Dedifferentiated amniotic fluid mesenchymal stem cell (primary cell): ENCODE data around the gene MRPL24.

Experiments
- DNase-seq: peaks from one replicate; pipeline ENCODE4 v3.0.0-alpha.2; 2016; ENCODE audit errors: extremely low spot score

MRPL24 gene

DNA sequence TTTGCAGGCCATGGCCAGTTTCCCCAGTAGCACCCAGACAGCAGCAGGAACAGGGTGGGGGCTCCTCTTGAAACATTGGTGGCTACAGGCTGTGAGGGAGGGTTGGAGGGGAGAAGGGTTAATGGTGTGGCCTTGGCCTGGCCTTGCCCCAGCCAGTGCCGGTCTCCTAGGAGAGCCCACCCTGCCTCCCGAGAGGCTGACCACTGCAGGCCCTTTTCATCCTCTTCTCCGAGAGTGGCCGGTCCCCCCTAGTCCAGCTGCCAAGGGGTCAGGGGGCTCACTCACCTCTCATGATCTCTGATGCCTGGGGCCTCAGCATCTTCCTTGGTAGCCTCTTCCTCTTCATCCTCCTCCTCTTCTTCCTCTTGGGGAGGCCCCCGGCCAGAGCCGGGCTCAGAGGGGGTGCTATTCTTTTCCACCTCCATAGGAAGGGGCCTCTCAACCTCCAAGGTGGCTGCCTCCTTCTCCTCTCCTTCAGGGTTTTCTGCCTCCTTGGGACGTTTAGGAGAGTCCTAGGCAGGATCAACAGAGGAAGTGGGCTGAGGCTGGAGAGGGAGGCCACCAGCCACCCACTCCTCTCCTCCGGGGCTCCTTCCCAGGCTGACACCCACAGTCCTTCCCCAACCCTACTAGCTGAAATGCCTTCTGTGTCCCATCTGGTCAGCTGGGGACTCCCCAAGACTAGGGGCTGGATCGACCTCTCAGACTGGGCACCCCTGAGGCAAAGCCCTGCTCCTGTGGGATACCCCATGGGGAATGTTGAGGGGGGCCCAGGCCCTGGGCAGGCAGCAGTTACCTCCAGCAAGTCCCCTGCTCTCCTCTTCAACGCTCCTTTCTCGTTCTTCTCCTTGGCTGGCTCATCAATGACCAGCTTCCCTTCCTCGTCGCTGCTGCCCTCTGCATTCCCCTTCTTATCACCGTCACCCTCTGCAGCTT, 2.7 kb upstream of the MRPL24 start:
- no peak for DNase-seq

DNA sequence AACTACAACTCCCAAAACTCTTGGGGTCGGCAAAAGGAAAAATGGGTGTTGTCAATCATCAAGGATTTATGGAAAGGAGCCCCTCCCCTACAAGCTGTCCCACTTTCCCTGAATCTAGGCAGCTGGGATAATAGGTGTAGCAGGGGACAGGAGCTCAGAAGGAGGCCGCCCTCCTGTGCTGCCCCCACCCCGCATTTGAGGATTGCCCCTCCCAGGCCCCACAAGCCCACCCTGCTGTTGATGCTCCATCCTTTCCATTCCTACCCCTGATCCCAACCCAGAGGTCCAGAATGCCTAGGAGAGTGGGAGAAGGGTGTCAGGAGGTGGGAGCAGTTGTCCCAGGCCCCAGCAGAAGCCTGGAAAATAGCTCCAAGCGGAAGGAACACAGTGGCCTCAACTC, 1.9 kb upstream of the MRPL24 start:
- DNase-seq: no peak

DNA sequence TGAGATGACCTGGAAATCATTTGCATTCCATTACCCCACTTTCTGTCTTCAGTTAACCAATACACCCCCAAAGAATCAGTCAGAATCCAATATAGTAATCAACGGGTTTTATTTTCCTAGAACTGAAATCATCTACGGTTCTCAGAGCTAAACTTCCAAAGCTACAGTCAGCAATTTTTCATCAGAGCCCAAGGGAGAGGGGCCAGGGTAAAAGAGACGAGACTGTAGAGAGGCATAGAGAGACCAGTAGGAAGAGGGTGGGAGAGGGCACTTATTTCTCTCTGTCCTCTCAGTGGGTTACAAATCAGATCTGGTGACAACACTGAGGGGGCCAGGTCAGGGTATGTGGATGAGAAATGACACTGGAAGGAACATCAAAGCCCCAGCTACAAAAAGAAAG, 1.1 kb upstream of the MRPL24 start:
- no peak for DNase-seq

DNA sequence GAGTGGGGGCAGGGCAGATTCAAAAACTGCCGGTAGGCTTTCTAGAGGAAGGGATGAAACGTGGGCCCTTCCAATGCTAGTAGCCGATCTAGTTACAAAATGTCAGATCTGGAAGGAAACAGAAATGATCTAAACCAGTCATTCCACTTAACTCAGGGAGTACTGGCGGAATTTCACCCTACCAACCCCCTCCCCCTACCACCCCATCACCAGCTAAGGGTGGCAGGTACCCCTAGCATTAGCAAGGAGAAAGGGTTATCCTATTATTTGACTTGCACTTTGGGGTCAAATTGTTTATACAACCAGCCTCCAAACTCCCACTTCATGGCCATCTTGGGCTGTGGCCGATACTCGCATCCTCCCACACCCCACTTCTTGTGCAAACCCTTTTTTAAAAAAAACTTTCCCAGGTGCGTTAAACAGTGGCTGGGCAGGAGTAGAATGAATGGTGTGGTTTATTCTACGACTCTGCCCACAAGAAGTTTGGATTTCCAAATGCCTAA, 644 bp upstream of the MRPL24 start:
- DNase-seq: no peak

DNA sequence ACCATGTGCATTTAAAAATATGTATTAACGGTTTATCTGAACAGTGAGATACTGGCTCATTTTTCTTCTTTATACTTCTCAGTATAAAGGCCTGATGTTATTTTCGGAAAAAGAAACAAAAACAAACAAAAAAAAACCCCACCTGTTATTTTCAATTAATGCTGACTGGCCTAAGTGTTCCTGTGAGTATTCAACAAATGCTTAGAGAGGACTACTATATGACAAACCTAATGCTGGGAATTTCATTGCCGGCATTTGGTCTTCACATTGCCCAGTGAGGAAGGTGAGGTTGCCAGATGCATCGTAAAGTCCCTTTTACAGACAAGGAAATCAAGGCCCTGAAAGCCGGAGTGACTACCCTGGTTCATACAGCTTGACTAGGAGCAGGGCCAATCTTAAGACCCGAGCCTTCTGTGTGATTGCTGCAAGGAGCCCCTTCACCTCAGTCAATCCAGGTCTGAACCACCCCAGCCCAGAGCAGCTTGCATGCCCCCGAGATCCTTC, 599 bp downstream of the MRPL24 start:
- DNase-seq: no peak

DNA sequence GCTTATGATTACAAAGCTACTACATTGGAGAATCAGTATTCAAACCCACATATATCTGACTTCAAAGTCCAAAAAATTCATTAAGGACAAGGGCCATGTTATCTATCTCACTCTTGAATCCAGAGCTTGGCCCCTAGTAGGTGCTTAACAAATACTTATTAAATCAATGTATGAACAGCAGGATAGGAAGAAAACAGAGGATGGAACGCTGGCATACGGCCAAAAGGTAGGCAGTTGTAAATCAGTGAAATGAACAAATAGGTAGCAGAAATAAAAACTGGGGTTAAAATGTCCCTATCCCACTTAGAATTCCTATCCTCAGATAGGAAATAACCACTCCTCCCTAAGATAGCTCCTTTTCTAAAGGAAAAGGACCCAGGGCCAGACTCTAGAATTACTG, 2.0 kb downstream of the MRPL24 start:
- DNase-seq: no peak

DNA sequence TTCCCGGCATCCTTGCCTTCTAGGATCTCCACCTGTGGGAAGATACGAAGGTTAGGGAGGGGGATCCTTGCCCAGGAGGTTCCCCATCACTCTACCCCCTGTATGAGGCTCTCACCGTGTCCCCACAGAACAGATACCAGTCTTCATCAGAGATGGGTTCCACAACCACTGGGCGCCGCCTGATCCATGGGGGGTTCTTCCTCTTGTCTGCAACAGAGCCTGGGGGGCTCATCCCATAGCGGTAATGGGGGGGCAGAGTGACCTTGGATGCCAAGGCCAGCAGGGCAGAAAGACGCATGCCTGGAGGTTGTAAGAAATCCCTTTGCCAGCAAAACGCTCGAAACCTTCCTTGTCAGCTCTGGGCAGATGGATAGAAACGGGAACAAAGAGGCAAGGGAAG, 2.5 kb downstream of the MRPL24 start:
- no peak for DNase-seq

DNA sequence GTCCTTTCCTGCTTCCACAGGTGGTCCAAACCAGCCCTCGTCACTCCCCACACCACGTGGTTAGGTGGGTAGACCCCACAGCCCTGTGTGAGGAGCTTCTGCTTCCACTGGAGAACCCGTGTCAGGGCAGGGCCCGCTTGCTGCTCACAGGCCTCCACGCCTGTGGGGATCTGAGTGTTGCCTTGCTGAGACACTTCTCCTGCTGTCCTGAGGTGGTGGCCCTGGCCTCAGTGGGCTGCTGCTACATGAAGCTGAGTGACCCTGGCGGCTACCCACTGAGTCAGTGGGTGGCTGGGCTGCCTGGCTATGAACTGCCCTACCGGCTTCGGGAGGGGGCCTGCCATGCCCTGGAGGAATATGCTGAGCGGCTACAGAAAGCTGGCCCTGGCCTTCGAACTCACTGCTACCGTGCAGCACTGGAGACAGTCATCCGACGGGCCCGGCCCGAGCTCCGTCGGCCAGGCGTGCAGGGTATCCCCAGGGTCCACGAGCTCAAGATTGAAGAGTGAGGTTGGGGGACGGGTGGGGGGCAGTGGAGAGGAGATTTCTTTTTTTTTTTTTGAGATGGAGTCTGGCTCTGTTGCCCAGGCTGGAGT, 6.8 kb downstream of the MRPL24 start:
- no peak for DNase-seq

DNA sequence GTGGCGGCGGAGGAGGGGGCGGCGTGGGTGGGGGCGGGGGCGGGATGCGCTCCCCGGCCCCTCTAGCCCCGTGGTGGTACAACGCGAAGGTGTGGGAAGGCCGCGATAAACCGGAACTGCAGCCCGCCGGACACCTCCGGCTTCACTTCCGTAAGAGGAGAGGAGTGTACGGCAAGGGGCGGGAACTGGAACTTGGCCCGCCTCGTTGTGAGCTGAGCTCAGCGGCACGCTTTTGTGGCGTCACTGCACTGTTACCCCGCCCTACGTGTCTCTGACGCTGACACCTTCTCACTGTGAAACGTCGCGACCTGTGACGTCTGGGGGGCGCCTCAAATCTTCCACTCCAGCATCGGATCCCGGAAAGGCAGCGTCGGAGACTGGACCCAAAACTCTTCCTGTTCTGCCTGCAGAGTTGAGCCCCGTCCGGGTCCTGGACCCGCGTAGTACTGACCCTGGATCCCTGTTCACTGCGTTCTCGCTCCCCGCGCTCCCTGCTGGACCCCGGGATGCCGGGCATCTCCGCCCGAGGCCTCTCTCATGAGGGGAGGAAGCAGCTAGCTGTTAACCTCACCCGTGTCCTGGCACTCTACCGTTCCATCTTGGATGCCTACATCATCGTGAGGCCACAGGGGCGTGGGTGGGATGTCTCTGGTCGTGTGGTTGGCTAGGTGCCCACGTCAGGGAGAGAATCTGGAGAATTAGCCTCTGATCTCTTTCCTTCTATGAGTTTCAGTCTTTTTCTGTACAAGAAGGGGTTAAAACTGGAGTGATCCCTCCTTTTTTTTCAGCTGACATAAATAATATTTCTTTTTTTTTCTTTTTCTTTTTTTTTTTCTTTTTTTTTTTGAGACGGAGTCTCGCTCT, 12.1 kb downstream of the MRPL24 start, which contains the start of gene ISG20L2:
ISG20L2 (minus strand) TSS at position 168 of the 864 bp plus-strand sequence. CDS start 1,114 bp downstream, outside the sequence.
- DNase-seq: peak; percentile 97

DNA sequence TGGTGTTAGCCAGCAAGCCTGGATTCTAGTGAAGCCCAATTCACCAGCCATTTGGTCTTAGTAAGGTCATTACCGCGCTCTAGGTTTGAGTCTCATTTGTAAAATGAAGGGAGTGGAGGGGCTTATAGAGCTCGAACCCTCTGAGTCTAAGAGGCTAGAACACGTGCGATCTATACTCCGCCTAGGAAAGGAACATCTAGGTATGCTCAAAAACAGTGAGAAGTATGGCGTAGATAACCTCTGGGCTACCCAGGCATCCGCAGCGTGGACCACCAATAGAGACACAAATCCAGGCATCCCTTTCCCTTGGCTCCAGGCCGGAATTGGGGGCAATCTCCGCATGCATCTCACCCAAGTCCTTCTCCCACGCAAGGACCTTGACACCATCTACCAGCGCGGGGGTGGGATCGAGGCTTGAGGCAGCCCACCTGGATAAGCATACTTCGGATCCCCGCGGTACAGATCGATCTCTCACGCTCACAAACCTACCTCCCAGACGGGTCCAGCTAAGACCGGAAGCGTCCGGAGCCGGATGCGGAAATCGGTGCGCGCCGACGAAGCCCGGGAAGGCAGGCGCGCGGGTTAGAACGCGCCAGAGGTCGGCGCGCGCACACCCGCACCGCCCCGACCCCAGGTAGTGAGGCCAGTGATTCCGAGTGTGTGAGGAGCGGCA, 12.8 kb downstream of the MRPL24 start, which contains the start of gene METTL25B:
METTL25B (plus strand) TSS at position 544 of the 673 bp plus-strand sequence. CDS start 636 bp downstream, outside the sequence.
- DNase-seq: peak; percentile 65

DNA sequence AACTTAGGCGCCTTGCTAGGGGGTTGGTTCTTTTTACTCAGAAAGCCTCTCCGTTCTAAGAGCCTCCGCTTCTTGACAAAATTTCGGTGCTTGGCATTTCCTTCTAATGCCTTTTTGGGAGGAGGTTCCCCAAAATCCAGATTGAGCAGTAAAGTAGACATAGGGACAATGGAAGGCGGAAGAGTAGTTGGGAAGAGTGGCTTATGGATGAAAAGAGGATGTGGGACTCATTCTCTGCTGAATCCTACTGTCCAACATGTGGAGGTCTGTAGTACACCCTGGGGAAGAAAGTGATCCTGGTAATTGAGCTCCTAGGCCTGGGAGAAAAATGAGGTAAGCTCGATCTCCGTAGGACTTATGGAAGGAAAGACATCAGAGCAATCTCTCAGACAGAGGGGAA, 13.4 kb downstream of the MRPL24 start:
- no peak for DNase-seq

DNA sequence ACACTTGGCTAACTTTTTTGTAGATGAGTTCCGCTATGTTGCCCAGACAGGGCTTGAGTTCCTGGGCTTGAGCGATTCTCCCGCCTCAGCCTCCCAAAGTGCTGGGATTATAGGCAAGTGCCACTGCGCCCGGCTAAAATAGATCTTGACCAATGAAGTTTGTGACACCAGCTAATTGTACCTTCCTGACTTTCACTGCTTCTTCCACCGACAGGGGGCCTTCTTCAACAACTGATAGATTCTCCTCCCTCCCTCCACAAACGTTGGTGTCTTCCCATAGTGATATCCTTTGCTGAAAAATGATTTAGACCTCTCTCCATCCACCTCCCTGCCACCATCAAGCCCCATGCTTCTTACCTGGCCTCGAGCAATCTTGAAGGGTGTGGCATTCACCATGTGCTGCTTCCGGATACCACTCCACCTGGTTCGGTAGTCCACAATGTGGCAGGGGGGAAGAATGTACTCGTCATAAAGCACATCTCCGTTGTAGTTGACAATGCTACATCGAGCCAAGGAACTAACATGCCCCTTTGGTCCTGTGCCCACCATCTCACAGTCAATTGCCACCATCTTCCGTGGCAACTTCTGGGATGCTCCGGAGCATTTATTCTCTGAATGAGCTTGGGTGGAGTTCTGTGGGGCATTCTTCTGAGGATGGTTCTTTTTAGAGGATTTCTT, 14.2 kb downstream of the MRPL24 start:
- DNase-seq: no peak

DNA sequence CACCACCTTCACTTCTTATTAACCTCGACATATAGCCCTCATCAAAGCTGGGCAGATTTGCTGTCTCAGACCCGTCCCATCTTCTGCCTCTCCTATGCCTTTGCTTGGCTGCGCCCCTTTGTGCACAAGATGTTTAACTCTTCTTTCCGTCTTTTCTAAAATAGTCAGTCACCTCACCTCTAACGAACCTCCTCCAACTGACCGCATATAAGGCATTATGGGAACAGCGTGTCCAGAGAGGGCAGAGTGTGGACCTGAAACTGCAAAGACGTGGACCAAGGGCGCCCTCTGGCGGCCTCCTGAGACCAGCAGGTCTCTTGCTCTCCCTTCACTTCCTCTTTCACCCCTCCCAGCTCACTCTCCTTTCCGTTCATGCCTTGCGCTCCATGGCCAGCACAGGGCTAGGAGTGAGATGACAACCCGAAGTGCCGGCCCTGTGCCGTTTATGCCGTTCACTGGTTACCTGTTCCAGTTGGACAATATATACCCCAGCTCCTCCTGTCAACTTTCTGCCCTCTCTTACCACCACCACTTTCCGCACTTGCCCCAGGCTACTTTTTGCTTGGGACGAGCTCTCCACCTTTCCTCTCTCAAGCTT, 15.1 kb downstream of the MRPL24 start:
- DNase-seq: peak; percentile 82

DNA sequence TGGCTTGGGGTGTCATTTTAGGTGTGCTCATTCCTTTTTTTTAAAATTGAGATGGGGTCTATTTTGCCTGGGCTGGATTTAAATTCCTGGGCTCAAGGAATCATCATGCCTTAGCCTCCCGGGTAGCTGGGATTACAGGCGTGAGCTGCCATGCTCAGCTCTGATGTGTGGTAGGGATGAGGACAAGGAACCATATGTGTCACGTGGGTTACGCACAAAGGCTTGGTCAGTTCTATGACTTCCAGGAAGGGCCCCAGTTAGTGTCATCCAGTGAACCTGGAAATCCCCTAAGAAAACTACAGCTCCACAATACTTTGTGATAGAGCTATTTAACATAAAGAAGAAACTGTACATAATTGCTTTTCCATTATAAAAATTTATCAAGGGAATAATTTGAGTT, 19.4 kb downstream of the MRPL24 start:
- no peak for DNase-seq

DNA sequence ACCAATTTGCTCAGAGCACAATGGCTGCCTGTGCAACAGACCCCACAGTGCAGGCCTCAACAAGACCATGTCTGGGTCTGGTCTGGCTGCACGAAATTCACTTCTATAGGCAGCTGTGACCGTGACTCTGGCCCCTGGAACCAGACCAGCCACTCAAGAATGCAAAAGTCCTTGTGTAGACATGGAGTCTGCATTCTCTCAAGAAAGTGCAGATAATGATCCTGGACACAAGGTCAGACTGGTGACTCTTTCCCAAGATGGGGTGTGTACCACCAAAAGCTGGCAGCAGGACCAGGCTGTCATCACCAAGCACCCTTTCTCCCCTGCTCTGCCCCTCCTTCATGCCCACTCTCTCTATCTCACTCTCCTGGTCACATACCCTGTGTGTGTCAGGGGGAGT, 19.8 kb downstream of the MRPL24 start:
- DNase-seq: no peak

DNA sequence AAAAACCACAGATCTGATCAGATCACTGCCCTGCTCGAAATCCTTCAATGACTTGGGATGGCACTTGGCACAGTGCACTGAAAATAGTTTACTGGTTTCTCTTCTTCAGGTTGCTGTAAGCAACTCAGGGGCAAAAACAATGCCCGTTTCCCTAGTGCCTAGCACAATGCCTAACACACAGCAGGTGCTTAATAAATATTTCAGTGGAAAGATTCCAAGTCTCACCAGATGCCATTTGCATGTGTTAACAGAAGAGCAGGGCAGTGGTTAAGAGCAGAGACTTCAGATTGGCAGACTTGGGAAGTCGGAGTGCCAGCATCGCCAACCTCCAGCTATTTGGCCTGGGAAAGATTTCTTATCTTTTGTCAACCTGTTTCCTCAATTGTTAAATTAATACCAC, 23.5 kb downstream of the MRPL24 start:
- DNase-seq: peak; percentile 4

DNA sequence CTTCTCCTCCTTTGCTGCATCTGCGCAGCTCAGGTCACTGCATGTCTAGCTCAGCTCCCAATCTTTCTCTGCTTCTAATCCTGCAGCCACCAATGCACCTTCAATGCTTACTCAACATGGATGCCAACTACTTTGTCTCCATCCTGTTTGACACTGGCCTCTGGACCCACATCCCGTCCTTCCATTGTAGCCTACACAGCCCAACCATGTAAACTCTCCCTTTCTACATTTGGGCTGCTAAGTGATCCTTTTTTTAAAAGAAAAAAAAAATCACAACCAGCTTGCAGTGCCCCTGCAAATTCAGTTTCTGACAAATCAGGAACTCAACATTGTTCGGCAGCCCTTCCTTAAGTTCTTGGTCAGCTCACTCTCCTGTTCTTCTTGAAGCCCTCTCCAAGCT, 26.1 kb downstream of the MRPL24 start:
- DNase-seq: no peak

DNA sequence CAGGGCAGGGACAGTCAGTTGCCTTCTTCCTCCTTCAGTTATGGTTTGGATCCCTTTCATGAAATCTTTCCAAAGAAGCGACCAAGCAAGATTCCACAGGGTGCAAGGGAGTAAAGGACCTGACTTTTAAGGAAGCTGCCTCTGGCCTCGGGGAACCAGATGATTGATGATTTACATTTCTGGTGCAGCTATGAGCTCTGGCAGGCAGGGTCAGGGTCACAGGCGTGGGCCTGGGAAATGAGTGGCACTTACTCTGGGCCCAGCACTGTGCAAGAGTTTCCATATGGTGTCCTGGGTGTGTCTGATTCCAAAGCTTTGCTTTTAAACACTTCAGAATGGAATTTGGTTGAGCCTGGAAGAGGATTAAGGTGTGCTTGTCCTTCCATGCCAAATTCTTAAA, 28.3 kb downstream of the MRPL24 start:
- DNase-seq: no peak

DNA sequence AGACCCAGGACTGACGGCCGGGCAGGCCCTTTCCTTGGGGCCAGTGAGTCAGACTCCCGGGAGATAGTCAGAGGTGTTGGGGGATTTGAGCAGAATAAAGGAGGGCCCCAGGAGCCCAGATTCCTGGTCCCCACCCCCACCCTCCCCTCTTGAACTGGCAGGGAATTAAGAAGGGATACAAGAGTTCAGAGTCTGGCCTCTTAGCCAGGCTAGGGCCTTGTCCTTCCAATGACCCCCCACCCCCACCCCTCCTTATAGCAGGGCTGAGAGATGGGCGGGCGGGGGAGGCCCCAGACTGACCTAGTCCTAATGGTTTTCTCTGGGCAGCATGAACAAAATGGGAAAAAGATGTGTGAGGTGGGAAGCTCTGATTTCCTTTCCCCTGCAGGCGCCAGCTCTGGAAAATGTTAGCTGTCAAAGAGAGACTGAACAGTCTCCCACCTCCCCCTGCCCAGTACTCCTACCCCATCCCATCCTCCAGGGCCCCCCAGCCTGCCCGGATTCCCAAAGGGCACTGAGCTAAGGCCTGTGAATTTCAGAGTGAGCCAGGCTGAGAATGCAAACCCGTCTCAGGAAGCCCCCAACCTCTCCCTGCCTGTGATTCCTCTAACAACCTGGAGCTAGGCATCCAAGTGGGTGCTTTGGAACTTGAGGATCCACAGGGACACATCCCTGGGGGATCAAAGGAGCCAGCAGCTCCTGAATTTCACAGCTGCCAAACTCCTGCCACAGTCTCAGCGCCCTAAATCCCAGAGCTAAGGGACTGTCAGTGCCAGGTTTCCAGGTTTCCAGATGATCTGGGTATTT, 29.7 kb downstream of the MRPL24 start:
- DNase-seq: no peak
